Adrenal gland (tissue), 12 donors: Measurements from ENCODE around the gene PTPRE. TPM values are rescaled to one million over a fixed set of nuclear protein-coding genes. Genes with fewer than 3 reads are reported as not detected.
A peak's percentile ranks its signal among the peaks of the same experiment; 100 is the strongest.

Experiments used
- DNase-seq, 7 donors: peaks; one replicate each; pipeline ENCODE4 v3.0.0-alpha.2; 2019 to 2020
- H3K27ac ChIP-seq, 5 donors: fragments of 200-600 bp; sonication (generic) in 4 of 5; 1 replicate in 3 of 5; 2 replicates in 2 of 5; pipeline versions ENCODE4 v1.5.1 to v1.8.0; 2016 to 2020; ENCODE audit warnings: mild to moderate bottlenecking in 1 of 5
- H3K27me3 ChIP-seq: fragments of 200-600 bp; 2 replicates; pipeline ENCODE4 v1.8.0; 2021
- H3K36me3 ChIP-seq, 2 donors: fragments of 200-600 bp; replicated peaks in 1 of 2; 1 replicate in 1 of 2; 2 replicates in 1 of 2; pipeline versions ENCODE4 v1.5.1 to v1.8.0; 2018 to 2022
- H3K4me1 ChIP-seq, 2 donors: fragments of 200-600 bp; replicated peaks in 1 of 2; 1 replicate in 1 of 2; 2 replicates in 1 of 2; pipeline versions ENCODE4 v1.5.1 to v1.8.0; 2018 to 2021
- H3K4me3 ChIP-seq, 4 donors: fragments of 200-600 bp; sonication (generic) in 3 of 4; one replicate each; pipeline ENCODE4 v1.5.1; 2016 to 2018
- H3K9me3 ChIP-seq, 3 donors: fragments of 200-600 bp; sonication (generic) in 1 of 3; replicated peaks in 1 of 3; 1 replicate in 2 of 3; 2 replicates in 1 of 3; pipeline versions ENCODE4 v1.5.1 to v1.8.0; 2016 to 2021
- POLR2A ChIP-seq, 2 donors: fragments of 450-650 bp; IDR thresholded peaks; one replicate each; pipeline ENCODE4 v1.6.1; 2017; ENCODE audit warnings: antibody characterized with exemption in 2 of 2, mild to moderate bottlenecking in 2 of 2, moderate library complexity in 1 of 2
- WGBS, 4 donors: extraction: QIAGEN DNeasy Blood & Tissue Kit in 2 of 4; methylation state at CpG; one replicate each; pipeline versions ENCODE4 v1.1.5 to v1.1.7; 2013 to 2017; 5-methylcytosine and 5-hydroxymethylcytosine counted together
- intact Hi-C, 2 donors: fragments of 100-400 bp; cut with DNase I; formaldehyde crosslinking; loops; one replicate each; pipeline versions ENCODE4 v1.14.1 to v1.15.0; 2022 to 2023
- polyA plus RNA-seq, 3 donors: library from polyadenylated mRNA; stranded (reverse); fragments of 200-250 nt in 2 of 3; fragments of 350-450 nt in 1 of 3; fragmentation: Illumina TruSeq in 1 of 3; extraction: RNeasy Lipid Tissue Mini Kit (QIAGEN cat#74804) in 1 of 3; gene quantifications; one replicate each; pipeline ENCODE4 v1.2.3, GENCODE V29; 2013 to 2014
- total RNA-seq, 9 donors: library from RNA; depleted of rRNA in 4 of 9; stranded (reverse); fragments of >200 nt in 4 of 9; fragments of 120-200 nt in 1 of 9; fragmentation: NEBNext Ultra II Directional in 1 of 9; extraction: Animal tissue kit (Norgen Biotek cat#: 25700) in 1 of 9; gene quantifications; one replicate each; pipeline versions ENCODE4 v1.1.0 to v1.2.4, GENCODE V29; 2013 to 2023
- TF ChIP-seq, protein P1 (sequence below), 6 experiments: fragments of 450-650 bp in 4 of 6; fragments of 200-600 bp in 2 of 6; sonication (generic) in 1 of 6; IDR thresholded peaks; 1 replicate in 5 of 6; 2 replicates in 1 of 6; pipeline versions ENCODE4 v1.5.1 to v1.8.0; 2016 to 2021; ENCODE audit warnings: antibody characterized with exemption in 6 of 6, mild to moderate bottlenecking in 2 of 6, moderate library complexity in 1 of 6
- donor health status: healthy with polysubstance abuse.
- donor health status: Bipolar disorder and iron deficiency.
- donor health status: DM: yes; HTN: yes; CAD: no.
- donor health status: DM: no; HTN: no; CAD: no.
- donor health status: DM: no; HTN: no; CAD: no.
- donor health status: DM: yes; HTN: yes; CAD: no.

PTPRE gene
- total and polyA plus RNA-seq, 12 donors: 7.6 to 52.8 (median 41.0) TPM

DNA sequence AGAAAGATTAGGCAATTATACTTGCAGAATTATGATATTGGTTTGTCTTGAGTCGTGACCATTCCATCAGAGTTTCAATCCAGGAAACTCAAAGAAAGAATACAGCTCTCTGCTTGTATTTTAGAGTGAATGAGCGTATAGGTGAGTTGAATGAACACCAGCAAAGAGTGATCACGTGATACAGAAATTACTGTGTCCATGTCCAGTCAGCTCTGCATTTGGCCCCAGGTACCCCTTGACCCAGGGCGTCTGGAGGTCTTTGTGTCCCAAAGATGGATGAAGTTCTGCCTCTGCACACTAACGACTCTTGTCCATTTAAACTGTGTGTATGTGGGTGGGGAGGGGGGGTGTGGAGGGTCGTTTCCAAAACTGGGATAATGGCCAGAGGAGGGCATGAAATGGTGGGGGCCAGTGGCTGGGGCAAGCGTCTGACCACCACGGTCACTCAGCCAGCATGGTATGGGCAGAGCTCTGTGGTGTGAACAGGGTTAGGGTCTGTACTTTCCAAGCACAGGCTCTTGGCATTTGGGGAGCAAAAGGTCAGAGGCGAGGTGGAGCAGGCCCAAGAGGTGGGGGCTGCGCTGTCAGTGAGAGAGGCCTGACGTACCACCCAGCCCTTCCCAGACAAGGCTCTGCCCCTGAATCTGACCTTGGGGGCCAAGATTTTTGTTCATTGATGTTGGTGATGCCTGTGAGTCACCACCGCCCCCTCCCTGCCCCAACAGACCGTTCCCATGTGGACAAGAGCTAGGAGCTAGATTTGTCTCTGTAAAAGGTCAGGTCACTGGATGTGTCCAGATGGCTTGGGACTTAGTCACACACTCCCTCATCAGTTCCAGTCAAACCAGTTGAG, 1.4 kb downstream of the PTPRE start:
- no peaks in the 10 kb centered on the region for H3K27me3 ChIP-seq
- peaks cover 32 to 50% of the 10 kb centered on the region in 2 donors for H3K4me1 ChIP-seq
- H3K9me3 ChIP-seq: no peaks in the 10 kb centered on the region
- peak overlapping the region; percentile 60 to 93 (median 91) for H3K27ac ChIP-seq
- intact Hi-C loops: loop anchor here (5.0 kb wide), 1 partner anchor 159 kb away; no protein-coding TSS in a partner anchor
- H3K4me3 ChIP-seq: peak overlapping the region in 2 of 4 donors; percentile 55 to 90
- TF ChIP-seq, protein P1, sequence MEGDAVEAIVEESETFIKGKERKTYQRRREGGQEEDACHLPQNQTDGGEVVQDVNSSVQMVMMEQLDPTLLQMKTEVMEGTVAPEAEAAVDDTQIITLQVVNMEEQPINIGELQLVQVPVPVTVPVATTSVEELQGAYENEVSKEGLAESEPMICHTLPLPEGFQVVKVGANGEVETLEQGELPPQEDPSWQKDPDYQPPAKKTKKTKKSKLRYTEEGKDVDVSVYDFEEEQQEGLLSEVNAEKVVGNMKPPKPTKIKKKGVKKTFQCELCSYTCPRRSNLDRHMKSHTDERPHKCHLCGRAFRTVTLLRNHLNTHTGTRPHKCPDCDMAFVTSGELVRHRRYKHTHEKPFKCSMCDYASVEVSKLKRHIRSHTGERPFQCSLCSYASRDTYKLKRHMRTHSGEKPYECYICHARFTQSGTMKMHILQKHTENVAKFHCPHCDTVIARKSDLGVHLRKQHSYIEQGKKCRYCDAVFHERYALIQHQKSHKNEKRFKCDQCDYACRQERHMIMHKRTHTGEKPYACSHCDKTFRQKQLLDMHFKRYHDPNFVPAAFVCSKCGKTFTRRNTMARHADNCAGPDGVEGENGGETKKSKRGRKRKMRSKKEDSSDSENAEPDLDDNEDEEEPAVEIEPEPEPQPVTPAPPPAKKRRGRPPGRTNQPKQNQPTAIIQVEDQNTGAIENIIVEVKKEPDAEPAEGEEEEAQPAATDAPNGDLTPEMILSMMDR (IDR thresholded peaks at IDR 0.05): no peak
- TF ChIP-seq POLR2A (IDR thresholded peaks at IDR 0.05): peak in 1 of 2 donors; percentile 56
- no peaks in the 10 kb centered on the region for H3K36me3 ChIP-seq
- 30 to 42% (median 35%) methylated on average over 12 to 13 of the region's 13 CpGs for WGBS, 4 donors
- peak; percentile 78 to 97 (median 93) for DNase-seq

DNA sequence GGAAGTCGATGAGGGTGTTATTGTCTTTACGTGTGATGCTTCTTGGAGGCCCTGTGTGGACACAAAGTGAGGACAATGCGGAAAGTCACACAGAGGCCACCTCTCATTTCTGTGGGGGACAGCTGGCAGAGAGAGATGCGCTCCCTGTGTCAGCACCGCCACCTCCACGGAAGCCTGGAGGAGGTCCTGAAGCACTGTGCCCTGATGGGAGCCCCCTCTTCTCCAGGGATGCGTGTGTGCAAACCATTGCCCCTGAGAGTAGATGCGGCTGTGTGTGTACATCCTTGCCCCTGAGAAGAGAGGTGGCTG, 2.0 kb downstream of the PTPRE start:
- 69 to 78% (median 72%) methylated on average over 8 of the region's 8 CpGs; no CpG with 5 or more reads in 1 of the 4 donors for whole genome bisulfite sequencing, 4 donors
- Histone ChIP-seq H3K4me3 (no peak overlapping the region), H3K9me3 (no peaks in the 10 kb centered on the region), H3K27me3 (no peaks in the 10 kb centered on the region), H3K36me3 (no peaks in the 10 kb centered on the region), H3K4me1 (peaks cover 32 to 53% of the 10 kb centered on the region in 2 donors), H3K27ac (peak overlapping the region; percentile 41 to 93 (median 91))
- DNase-seq: no peak
- TF ChIP-seq, protein P1 (IDR thresholded peaks at IDR 0.05): no peak
- no peak for TF ChIP-seq POLR2A (IDR thresholded peaks at IDR 0.05)
- intact Hi-C loops: loop anchor here (5.0 kb wide), 1 partner anchor 158 kb away; no protein-coding TSS in a partner anchor

DNA sequence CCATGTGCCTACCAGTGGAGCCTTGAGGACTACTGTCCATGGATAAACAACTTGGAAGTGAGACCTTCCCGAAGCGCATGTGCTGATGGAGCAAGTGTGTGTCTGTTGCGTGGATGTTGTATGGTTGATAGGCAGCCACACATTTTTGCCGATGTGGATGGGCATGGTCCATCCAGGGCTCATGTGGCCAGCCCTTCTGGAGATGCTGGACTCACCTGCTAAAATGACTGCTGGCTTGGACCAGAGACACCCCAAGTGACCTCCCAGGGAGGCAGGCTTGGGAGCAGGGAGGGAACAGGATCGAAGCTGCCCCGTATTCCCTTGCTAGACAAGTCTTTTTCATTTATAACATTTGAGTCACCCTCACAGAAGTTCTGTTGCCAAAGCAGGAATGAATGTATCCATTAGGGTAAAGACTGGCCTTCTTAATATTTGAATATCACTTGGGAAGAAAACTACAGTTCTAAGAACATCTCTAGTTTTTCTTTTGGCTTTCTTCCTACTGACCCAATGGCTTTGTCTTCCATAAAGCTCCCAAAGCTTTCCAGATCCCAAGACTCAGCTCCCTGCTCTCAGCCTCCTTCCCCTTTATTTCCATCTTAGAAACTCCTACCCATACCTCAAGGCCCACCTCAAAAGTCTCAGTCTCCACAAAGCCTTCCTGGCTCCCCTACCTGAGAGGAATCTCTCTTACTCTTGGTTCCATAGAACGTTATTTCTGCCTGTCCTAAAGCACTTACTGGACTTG, 3.0 kb downstream of the PTPRE start:
- intact Hi-C loops: loop anchor here (5.0 to 10.0 kb wide), 2 partner anchors 65 to 157 kb away; no protein-coding TSS in a partner anchor
- H3K27ac ChIP-seq: peak overlapping the region in 3 of 5 donors; percentile 4 to 93 (median 91)

More for the DNA sequence above, 3.0 kb downstream of the PTPRE start:
- Histone ChIP-seq H3K9me3 (no peaks in the 10 kb centered on the region), H3K4me3 (no peak overlapping the region), H3K36me3 (no peaks in the 10 kb centered on the region), H3K27me3 (no peaks in the 10 kb centered on the region), H3K4me1 (peaks cover 32 to 55% of the 10 kb centered on the region in 2 donors)
- TF ChIP-seq, protein P1 (IDR thresholded peaks at IDR 0.05): no peak
- TF ChIP-seq POLR2A (IDR thresholded peaks at IDR 0.05): no peak
- no peak for DNase-seq
- WGBS, 4 donors: 77 to 86% (median 82%) methylated on average over 5 to 7 of the region's 7 CpGs
